HG03575 (cell line): ENCODE data around the gene CTDP1.
"Not testable (repeated sequence)": the region's sequence is repeated elsewhere in the genome, so short reads cannot be mapped to it uniquely, and the experiment has no call there.

Source experiments
- ATAC-seq: cut with Tn5 transposase; IDR thresholded peaks from one replicate; pipeline ENCODE4 v1.9.1; 2021; ENCODE audit not compliant: unreplicated experiment, insufficient number of reproducible peaks, low FRiP score; ENCODE audit errors: extremely low read depth

Gene CTDP1

DNA sequence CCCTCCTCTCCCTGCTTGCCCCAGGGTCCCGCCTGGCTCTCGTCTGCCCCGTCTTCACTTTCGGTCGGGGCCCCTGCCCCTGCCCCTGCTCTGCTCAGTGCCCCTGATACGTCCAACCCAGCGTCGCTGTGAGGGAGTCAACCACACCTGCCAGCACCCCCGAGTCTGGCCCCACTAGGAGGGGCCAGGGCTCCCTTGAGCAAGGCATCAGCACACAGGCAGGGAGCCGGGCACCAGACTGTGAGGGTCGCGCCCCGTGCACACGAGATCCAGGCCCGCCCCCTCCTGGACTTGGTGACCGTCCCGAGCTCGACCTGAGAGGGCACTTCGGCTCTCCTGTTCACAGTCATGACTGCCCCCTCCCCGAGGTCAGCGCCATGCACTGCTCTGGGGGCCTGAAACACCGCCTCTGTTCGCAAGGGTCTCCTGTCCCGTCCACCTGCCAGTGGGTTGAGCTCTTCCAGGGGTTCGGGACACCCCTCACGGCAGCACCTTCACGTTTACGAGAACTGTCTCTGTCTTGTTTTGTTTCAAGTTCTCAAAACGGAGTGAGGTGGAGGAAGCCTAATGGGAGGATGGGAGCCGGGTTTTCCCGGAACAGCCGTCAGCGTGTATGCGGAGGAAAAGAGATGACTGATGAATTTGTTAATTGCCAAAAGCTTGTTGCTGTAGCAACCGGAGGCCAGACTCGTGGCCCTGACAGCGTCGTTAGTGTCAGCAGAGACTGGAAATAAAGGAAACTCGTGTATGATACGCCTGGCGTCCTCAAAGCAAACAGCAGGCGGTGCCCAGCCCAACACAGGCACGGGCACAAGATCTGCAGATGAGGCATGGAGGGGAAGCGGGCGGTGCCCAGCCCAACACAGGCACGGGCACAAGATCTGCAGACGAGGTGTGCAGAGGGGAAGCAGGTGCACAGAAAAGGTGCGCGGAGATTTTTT is 69.9 kb downstream of the CTDP1 start:
- ATAC-seq = no peak

DNA sequence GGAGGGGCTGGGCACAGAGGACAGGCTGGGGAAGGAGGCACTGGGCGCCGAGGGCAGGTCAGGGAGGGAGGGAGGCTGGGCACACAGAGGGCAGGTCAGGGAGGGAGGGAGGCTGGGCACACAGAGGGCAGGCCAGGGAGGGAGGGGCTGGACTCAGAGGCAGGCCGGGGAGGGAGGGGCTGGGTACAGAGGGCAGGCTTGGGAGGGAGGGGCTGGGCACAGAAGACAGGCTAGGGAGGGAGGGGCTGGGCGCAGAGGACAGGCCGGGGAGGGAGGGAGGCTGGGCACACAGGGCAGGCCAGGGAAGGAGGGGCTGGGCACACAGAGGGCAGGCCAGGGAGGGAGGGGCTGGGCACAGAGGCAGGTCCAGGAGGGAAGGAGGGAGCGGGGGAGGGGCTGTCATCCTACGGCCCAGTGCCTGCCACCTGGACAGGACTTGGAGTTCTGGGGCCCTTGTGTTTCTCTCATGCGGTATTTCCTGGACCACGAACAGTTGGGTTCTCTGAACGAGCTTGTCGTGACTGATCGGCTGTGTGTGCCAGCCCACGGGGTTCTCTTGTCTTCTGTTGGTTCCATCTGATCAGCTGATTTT is 71.5 kb downstream of the CTDP1 start:
- ATAC-seq = no peak

DNA sequence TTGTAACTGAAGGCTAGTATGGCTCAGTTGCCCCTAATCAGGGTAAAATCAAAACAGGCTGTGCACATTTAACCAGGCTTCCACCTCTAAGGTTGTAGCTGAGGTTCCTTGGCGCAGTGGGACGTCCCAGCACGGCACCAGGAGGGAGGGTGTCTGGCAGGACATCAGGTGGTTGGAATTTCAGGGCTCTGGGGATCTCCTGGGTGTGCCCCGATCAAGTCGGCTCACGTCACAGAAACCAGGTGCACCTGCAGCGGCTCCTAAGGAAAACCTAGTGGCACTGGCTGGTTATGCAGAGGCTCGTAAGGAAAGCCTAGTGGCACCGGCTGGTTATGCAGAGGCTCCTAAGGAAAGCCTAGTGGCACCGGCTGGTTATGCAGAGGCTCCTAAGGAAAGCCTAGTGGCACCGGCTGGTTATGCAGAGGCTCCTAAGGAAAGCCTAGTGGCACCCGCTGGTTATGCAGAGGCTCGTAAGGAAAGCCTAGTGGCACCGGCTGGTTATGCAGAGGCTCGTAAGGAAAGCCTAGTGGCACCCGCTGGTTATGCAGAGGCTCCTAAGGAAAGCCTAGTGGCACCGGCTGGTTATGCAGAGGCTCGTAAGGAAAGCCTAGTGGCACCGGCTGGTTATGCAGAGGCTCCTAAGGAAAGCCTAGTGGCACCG is 72.4 kb downstream of the CTDP1 start:
- ATAC-seq = not testable (repeated sequence)

DNA sequence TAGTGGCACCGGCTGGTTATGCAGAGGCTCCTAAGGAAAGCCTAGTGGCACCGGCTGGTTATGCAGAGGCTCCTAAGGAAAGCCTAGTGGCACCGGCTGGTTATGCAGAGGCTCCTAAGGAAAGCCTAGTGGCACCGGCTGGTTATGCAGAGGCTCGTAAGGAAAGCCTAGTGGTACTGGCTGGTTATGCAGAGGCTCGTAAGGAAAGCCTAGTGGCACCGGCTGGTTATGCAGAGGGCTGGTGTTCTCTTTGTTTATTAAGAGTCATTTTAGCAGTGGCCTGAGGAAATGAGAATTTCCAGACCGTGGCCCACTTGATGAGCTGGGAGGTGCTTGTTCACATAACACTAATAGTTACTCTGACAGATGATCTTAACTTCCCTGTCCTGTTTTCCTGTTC is 73.3 kb downstream of the CTDP1 start:
- not testable (repeated sequence) for ATAC-seq

DNA sequence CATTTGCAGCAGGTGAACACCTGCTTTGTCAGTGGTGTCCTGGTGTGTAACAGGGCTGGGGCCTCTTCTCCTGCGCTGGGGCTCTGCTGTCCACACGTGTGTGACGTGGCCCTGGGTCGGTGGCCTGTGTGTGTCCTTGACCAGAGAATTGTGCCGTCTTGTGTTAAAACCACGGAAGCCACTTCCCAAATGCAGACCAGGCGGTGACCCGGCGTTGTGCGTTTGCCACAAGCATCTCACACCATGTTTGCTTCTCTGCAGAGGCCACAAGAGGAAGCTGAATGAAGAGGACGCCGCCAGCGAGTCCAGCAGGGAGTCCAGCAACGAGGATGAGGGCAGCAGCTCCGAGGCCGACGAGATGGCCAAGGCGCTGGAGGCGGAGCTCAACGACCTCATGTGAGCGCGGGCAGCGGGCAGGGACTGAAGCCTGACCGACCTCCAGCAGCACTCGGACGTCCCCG is 73.8 kb downstream of the CTDP1 start:
- ATAC-seq = no peak

DNA sequence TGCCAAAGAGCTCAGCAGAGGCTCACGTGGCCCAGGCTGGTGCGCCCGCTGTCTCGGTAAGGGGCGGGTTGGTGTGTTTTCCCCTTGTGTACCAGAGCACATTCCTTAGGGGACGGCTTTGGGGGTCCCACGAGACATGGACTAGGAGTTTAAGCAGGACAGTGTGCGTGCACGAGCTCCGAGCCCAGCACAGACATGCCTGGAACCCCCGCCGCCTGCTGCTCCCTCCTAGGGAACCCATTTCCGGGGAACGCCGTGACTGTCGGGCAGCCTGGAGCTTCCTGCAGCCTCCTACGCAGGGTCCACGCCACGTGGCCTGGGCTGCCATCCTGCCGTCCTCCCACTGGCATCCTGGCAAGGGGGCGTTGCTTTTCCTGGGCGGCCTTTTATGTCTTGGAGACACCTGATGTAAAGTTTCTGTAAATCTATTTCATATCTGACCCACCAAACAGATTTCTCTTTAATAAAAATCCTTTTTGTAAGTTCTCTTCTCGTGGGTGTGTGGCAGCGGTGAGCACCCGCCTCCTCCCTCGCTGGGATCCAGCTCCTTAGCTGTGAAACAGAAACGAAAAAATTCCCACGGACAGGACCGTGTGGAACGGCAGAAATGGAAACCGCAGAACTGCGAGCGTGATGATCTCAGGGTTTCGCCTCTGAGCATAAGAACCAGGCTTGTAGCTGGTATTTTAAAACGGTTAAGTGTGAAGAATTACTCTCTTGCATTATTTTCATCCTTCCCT is 74.6 kb downstream of the CTDP1 start:
- no peak for ATAC-seq

DNA sequence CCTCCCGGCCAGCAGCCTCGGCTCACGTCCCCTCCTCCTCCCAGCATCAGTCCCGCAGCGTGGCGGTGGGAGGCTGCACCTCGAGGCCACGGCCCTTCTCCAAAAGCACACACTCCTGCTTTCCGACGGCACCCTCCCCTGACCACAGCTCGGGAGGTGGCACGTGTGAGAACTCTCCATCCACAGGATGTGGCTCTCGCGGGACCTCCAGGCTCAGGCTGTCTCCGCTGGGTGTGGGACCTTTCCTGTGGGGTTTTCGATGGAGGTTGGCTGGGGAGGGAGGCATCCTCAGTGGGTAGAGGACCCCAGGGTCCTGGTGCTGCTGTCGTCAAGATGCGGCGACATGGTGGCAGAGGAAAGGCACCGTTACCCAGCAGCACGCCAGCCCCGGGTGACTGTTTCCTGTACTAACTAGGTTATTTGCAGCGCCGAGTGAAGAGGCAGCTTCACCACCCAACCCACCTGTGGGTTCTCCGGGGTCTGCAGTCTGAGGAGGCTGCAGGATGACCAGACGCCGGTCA is 75.3 kb downstream of the CTDP1 start:
- no peak for ATAC-seq

DNA sequence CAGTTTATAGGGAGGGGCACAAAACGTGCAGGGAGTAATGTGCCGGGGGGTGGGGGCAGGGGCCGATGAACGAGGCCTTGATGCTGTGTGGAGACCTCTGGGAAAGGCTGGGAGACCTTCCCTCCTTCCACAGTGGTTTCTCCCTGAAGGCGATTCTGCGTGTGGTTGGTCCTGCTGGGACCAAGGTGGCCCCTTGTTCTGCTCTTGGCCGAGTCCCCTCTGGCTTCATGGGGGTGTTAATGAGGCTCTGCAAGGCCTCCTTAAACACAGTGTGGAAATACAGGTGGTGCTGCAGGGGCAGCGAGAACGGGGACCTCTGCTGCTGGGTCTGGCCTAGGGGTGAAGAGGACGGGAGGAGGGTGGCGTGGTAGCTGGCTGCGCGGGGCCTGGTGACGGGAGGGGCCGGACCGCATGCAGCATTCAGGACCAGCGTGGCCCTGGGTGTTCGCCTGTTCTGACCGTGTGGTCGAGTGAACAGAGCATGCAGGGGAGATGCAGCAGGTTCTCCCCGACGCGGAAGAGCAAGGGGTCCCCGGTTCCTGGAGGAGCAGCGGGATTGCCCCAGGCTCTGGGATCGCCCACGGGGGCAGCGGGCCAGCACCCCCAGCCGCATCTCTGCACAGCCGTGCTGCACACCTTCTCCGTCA is 76.0 kb downstream of the CTDP1 start:
- ATAC-seq = no peak

DNA sequence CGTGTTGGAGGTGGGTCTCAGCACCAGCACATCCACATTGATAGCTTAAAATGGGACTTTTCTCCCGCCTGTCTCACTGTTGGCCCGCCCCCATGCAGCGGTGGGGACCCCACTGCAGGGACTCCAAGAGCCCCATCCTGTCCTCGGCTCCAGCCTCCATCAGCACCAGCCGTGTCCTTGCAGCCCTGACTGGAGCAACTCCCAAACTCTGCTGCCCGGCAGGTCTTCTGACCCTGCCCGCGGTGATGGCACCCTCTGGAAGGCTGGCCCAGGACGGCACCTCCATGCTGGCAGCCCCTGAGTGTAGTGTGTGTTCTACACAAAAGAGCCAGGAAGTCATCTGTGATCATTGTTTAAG is 76.5 kb downstream of the CTDP1 start:
- no peak for ATAC-seq

DNA sequence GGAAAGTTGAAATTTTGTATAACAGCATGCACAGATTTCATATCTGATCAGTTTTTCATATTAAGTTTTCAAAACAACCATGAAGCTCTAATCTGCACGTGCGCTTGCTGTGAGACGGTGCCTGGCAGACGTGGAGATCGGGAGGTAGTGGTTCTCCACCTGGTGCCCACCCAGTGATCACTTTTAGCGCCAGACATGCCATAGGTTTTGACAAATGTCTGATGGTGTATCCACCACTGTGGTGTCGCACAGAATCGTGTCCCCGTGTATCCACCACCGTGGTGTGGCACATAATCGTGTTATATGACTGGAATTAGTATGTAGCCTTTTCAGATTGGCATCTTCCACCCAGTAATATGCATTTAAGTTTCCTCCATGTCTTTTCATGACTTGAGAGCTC is 77.2 kb downstream of the CTDP1 start:
- ATAC-seq = no peak

DNA sequence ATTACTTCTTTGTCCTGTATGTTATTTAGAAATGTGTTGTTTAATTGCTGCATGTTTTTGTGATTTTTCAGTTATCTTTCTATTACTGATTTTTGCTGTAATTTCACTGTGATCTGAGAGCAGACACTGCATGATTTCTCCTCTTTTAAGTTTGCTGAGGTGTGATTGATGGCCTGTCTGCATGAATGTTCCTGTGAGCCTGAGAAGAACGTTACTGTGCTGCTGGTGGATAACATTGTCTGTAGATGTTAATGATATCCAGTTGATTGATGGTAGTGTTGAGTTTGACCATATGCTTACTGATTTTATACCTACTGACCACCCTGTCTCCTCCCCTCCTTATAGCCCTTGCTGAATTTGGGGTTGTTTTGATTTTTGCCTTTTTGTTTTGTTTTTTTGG is 80.7 kb downstream of the CTDP1 start:
- ATAC-seq = no peak

DNA sequence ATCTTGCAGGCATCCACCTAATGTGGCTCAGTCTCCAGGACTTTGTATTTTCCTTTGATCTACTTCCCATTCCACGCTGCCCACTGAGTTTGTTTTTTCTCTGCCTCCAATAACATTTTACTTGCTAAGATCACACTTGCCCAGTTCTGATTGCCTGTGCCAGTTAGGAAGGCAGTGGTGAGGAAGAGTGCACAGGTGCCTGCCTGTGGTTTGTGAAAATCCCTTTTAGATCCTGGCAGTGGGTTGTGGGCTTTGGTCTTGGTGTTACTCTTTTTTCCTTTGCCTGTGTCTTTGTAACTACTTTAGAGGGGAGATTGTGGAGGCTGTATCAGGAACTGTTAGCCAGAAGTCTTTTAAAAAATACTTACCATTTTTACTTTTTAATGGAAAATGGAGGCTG is 81.3 kb downstream of the CTDP1 start:
- no peak for ATAC-seq

DNA sequence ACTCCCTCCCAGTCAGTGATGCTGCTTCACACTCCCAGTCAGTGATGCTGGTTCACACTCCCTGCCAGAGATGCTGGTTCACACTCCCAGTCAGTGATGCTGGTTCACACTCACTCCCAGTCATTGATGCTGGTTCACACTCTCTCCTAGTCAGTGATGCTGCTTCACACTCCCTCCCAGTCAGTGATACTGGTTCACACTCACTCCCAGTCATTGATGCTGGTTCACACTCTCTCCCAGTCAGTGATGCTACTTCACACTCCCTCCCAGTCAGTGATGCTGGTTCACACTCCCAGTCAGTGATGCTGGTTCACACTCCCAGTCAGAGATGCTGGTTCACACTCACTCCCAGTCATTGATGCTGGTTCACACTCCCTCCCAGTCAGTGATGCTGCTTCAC is 83.8 kb downstream of the CTDP1 start:
- no peak for ATAC-seq

DNA sequence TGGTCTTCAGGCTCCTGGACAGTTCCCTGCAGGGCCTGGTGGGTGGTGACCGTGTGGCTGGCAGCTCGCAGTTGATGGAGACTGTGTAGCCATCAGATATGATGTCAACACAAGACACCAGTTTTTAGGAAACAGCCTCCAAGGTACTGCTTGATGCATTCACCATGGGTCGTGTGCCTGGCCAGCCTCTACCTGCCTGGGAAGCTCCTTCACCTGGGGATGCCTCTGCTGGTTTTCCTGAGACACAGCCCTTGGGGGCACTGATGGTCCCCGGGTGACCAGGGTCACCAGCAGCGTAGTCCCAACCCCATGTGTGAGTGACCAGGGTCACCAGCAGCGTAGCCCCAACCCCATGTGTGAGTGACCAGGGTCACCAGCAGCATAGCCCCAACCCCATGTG is 84.5 kb downstream of the CTDP1 start:
- no peak for ATAC-seq

DNA sequence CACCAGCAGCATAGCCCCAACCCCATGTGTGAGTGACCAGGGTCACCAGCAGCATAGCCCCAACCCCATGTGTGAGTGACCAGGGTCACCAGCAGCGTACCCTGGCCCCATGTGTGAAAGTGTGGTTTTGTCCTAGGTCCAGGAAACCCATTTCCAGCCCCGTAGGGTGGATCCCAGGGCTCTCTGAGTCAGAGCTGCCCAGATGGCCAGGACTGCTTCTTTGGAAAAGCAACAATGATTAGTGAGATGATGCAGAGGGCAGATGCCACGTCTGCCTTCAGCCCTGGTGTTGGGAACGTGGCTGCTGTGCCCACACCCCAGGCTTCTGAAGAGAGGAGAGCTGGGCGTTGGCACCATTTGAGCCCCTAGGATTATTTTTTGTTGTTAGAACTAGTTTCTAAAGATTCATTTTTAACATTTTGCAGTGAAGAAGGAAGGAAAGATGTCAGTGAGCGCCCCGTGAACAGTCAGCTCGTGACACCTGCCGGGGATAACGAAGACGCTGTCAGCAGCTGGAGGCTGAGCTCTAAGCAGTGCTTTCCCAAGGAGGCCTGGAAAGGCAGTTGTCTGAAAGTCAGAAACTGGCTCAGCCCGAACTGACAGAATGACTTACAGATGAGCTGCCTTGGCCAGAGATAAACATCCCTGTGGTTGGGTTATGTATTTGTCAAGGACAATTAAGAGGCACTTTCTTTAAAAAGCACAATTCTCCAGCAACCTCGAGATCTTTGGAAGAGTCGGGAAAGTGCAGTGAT is 86.1 kb downstream of the CTDP1 start:
- ATAC-seq = no peak

DNA sequence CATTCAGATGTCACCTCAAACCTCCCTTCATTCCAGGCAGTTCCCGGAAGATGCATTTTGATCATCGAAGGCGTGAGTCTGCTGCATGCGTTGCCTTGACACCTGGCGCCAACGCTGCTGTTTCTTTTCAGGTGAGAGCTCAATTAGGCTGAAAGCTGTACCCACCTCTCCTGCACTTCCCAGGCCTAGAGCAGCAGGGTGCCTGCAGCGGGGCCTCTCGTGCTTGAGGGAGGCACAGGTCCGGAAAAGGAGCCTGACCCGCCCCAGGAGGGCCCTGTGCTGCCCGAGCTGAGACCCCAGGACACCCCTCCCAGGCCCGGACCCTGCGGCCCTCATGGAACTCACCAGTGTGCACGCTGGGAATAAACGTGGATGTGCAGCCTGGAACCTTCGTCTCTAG is 86.7 kb downstream of the CTDP1 start:
- no peak for ATAC-seq

DNA sequence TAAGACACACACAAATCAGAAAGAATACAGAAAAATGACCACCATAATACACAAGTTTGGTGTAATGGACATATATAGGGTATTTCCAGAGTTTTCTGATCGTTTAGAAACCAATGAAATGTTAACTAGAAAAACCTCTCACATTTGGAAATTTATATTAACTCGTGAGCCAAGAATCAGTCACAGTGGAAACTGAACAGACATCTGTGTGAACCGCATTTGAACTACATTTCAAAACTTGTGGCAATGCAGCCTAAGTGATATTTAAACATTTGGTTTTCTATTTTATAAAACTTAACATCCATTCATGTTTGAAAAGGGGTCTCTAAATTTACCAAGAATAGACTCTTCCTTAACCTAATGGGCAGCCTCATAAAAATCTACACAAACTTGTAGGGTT is 89.1 kb downstream of the CTDP1 start:
- ATAC-seq = no peak
